Esophagus muscularis mucosa (tissue), 4 donors: ENCODE data around the gene DSCAML1. TPM values are rescaled to one million over a fixed set of nuclear protein-coding genes. Genes with fewer than 3 reads are reported as not detected.

Experiments
- DNase-seq: peaks from one replicate; pipeline ENCODE4 v3.0.0-alpha.2; 2017; ENCODE audit errors: extremely low spot score
- H3K27ac ChIP-seq, 4 donors: fragments of 200-600 bp; sonication (generic); replicated peaks in 1 of 4; 1 replicate in 3 of 4; 2 replicates in 1 of 4; pipeline ENCODE4 v1.5.1; 2016 to 2019; ENCODE audit warnings: mild to moderate bottlenecking in 1 of 4
- H3K27me3 ChIP-seq, 4 donors: fragments of 200-600 bp; sonication (generic); one replicate each; pipeline versions ENCODE4 v1.5.1 to v1.6.0; 2016 to 2019
- H3K36me3 ChIP-seq, 4 donors: fragments of 200-600 bp; sonication (generic); one replicate each; pipeline ENCODE4 v1.5.1; 2016 to 2019
- H3K4me1 ChIP-seq, 4 donors: fragments of 200-600 bp; sonication (generic); one replicate each; pipeline ENCODE4 v1.5.1; 2016 to 2019
- H3K4me3 ChIP-seq, 4 donors: fragments of 200-600 bp; sonication (generic); 1 replicate in 2 of 4; 2 replicates in 2 of 4; pipeline ENCODE4 v1.5.1; 2016 to 2019; ENCODE audit warnings: mild to moderate bottlenecking in 4 of 4, moderate library complexity in 1 of 4
- H3K9me3 ChIP-seq, 4 donors: fragments of 200-600 bp; sonication (generic); 1 replicate in 3 of 4; 2 replicates in 1 of 4; pipeline ENCODE4 v1.5.1; 2016 to 2019
- CTCF ChIP-seq, 3 experiments: fragments of 200-600 bp in 2 of 3; fragments of 450-650 bp in 1 of 3; sonication (generic) in 2 of 3; IDR thresholded peaks; one replicate each; pipeline ENCODE4 v1.5.1; 2017 to 2019; ENCODE audit warnings: antibody characterized with exemption in 3 of 3, mild to moderate bottlenecking in 2 of 3, moderate library complexity in 1 of 3
- EP300 ChIP-seq: sonication (generic); formaldehyde crosslinking; IDR thresholded peaks from one replicate; pipeline ENCODE4 v1.6.1; 2017; ENCODE audit warnings: antibody characterized with exemption
- POLR2A ChIP-seq: fragments of 450-650 bp; IDR thresholded peaks from one replicate; pipeline ENCODE4 v1.6.1; 2017; ENCODE audit warnings: antibody characterized with exemption, moderate library complexity, mild to moderate bottlenecking, low read depth
- POLR2AphosphoS5 ChIP-seq, 2 donors: sonication (generic); formaldehyde crosslinking; IDR thresholded peaks; one replicate each; pipeline ENCODE4 v1.6.1; 2017; ENCODE audit warnings: antibody characterized with exemption in 2 of 2
- WGBS: methylation state at CpG from one replicate; pipeline ENCODE4 v1.1.5; 2018; 5-methylcytosine and 5-hydroxymethylcytosine counted together
- intact Hi-C: fragments of 100-400 bp; cut with DNase I; formaldehyde crosslinking; loops from one replicate; pipeline ENCODE4 v1.15.1; 2023
- total RNA-seq, 4 donors: library from RNA; depleted of rRNA; stranded (reverse); fragments of >200 nt; gene quantifications; one replicate each; pipeline versions ENCODE4 v1.1.0 to v1.2.1, GENCODE V29; 2016

The DSCAML1 gene
- total RNA-seq, 4 donors from 2014 or later: 0.50 to 5.8 (median 1.2) TPM

GRCh38 chr11:117713538-117713991 is 83.5 kb downstream of the DSCAML1 start:
- intact Hi-C loops: no loop called here
- Histone ChIP-seq H3K4me1 (peaks cover 0 to 6% (median 0%) of the 10 kb centered on the region in 4 donors), H3K27me3 (peaks cover 0 to 29% (median 0%) of the 10 kb centered on the region in 4 donors), H3K36me3 (no peaks in the 10 kb centered on the region), H3K9me3 (peaks cover 0 to 9% (median 6%) of the 10 kb centered on the region in 4 donors), H3K4me3 (no peak overlapping the region), H3K27ac (no peak overlapping the region)
- no peak for DNase-seq
- WGBS: 95% methylated on average over 6 of the region's 6 CpGs
- no peak for TF ChIP-seq POLR2AphosphoS5 (IDR thresholded peaks at IDR 0.05)

DNA sequence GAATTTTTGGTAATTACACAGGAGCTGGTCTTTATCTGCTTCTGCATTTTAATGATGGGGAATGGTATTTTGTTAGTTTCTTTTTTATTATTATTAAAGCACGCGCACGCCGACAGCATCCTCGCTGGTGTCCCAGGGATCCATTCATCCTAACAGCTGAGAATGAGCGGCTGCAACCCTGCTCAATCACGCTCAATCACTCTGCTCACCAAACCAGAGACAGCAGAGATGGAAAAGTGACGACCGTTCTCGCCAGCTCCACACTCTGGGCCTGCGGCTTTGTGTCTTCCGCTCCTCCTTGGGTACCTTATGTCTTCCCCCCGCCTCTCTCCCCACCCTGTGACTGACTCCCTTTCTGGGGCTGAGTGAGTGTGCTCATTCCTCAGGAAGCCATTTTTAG is 84.5 kb downstream of the DSCAML1 start:
- H3K36me3 ChIP-seq: no peaks in the 10 kb centered on the region
- no peak overlapping the region for H3K27ac ChIP-seq
- H3K27me3 ChIP-seq: peaks cover 0 to 21% (median 0%) of the 10 kb centered on the region in 4 donors
- peaks cover 0 to 9% (median 6%) of the 10 kb centered on the region in 4 donors for H3K9me3 ChIP-seq
- TF ChIP-seq POLR2AphosphoS5 (IDR thresholded peaks at IDR 0.05) (no peak), CTCF (IDR thresholded peaks at IDR 0.05) (no peak), POLR2A (no peak), EP300 (no peak)
- WGBS: 94% methylated on average over 13 of the region's 13 CpGs
- no peaks in the 10 kb centered on the region for H3K4me1 ChIP-seq
- intact Hi-C loops: no loop called here
- no peak for DNase-seq
- no peak overlapping the region for H3K4me3 ChIP-seq

- 80% methylated on average over 6 of the region's 7 CpGs for WGBS
- DNase-seq: no peak
- intact Hi-C loops: no loop called here
- no peak overlapping the region for H3K27ac ChIP-seq
- no peaks in the 10 kb centered on the region for H3K36me3 ChIP-seq
- no peak overlapping the region for H3K4me3 ChIP-seq
- H3K27me3 ChIP-seq: peaks cover 0 to 15% (median 0%) of the 10 kb centered on the region in 4 donors
- TF ChIP-seq CTCF (IDR thresholded peaks at IDR 0.05) (no peak), POLR2A (no peak), POLR2AphosphoS5 (IDR thresholded peaks at IDR 0.05) (no peak), EP300 (no peak)
- H3K4me1 ChIP-seq: no peaks in the 10 kb centered on the region
- peaks cover 0 to 9% (median 6%) of the 10 kb centered on the region in 4 donors for H3K9me3 ChIP-seq
These were observed 85.7 kb downstream of the DSCAML1 start for GRCh38 chr11:117711331-117711730.

DNA sequence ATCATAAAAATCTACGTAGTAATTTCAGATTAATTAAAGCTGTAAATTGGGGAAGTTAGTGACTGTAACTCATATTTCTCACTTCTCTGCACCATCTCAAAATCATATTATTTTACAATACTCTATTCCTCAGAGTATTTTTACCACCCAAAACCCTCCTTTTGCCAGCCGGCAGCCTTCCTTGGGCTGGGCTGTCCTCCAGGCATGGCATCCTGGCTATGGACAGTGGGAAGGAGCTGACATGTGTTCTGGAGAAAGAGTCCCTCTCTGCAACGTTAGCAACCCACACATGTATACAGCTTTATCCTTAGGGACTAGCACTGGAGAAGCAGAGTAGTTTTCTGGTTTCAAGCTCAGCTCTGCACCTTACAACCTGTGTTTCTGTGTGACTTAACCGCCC is 86.8 kb downstream of the DSCAML1 start:
- 73% methylated on average over 4 of the region's 4 CpGs for WGBS
- intact Hi-C loops: no loop called here

GRCh38 chr11:117706322-117706814 is 90.6 kb downstream of the DSCAML1 start:
- peaks cover 0 to 18% (median 0%) of the 10 kb centered on the region in 4 donors for H3K27me3 ChIP-seq
- no peak overlapping the region for H3K27ac ChIP-seq
- H3K9me3 ChIP-seq: peaks cover 0 to 9% (median 6%) of the 10 kb centered on the region in 4 donors
- H3K4me1 ChIP-seq: no peaks in the 10 kb centered on the region
- no peak for DNase-seq
- intact Hi-C loops: no loop called here
- 84% methylated on average over 12 of the region's 12 CpGs for WGBS
- no peaks in the 10 kb centered on the region for H3K36me3 ChIP-seq
- TF ChIP-seq POLR2A: no peak
- no peak for TF ChIP-seq EP300
- no peak for TF ChIP-seq CTCF (IDR thresholded peaks at IDR 0.05)
- no peak for TF ChIP-seq POLR2AphosphoS5 (IDR thresholded peaks at IDR 0.05)
- no peak overlapping the region for H3K4me3 ChIP-seq

More for the DNA sequence above, 86.8 kb downstream of the DSCAML1 start:
- H3K27me3 ChIP-seq: peaks cover 0 to 15% (median 0%) of the 10 kb centered on the region in 4 donors
- H3K4me1 ChIP-seq: no peaks in the 10 kb centered on the region
- TF ChIP-seq POLR2A (no peak), CTCF (IDR thresholded peaks at IDR 0.05) (no peak), POLR2AphosphoS5 (IDR thresholded peaks at IDR 0.05) (no peak), EP300 (no peak)
- DNase-seq: no peak
- no peak overlapping the region for H3K27ac ChIP-seq
- H3K4me3 ChIP-seq: no peak overlapping the region
- peaks cover 0 to 9% (median 6%) of the 10 kb centered on the region in 4 donors for H3K9me3 ChIP-seq
- no peaks in the 10 kb centered on the region for H3K36me3 ChIP-seq
